ENCODE data around the gene PDF.

The PDF gene

GRCh38 chr16:69328854-69329316 lies 1.5 kb downstream of the PDF start:
- H3K27ac ChIP-seq (replicated peaks): peak overlapping the region; percentile 69
- no peak for DNase-seq (ENCODE audit: low read depth in 1 of 2, low spot score in 1 of 2)
- H3K4me3 ChIP-seq (replicated peaks; ENCODE audit: insufficient read depth, low read length): peak overlapping the region; percentile 85
- H3K27me3 ChIP-seq (ENCODE audit: insufficient read depth, poor library complexity, severe bottlenecking): no peaks in the 10 kb centered on the region
- no peak for TF ChIP-seq SPI1 (IDR thresholded peaks at IDR 0.05; ENCODE audit: borderline replicate concordance, low read depth)

- no peaks in the 10 kb centered on the region for H3K27me3 ChIP-seq (ENCODE audit: insufficient read depth, poor library complexity, severe bottlenecking)
- DNase-seq (ENCODE audit: low read depth in 1 of 2, low spot score in 1 of 2): no peak
- peak overlapping the region; percentile 85 for H3K4me3 ChIP-seq (replicated peaks; ENCODE audit: insufficient read depth, low read length)
- no peak for TF ChIP-seq POLR2AphosphoS5 (IDR thresholded peaks at IDR 0.05; ENCODE audit: low read depth)
- no peak for TF ChIP-seq SPI1 (IDR thresholded peaks at IDR 0.05; ENCODE audit: borderline replicate concordance, low read depth)
- no peak for TF ChIP-seq CTCF (IDR thresholded peaks at IDR 0.05; ENCODE audit: insufficient read depth, low read length)
- TF ChIP-seq GABPA (IDR thresholded peaks at IDR 0.05; ENCODE audit: low read depth): no peak
- TF ChIP-seq, protein P1, sequence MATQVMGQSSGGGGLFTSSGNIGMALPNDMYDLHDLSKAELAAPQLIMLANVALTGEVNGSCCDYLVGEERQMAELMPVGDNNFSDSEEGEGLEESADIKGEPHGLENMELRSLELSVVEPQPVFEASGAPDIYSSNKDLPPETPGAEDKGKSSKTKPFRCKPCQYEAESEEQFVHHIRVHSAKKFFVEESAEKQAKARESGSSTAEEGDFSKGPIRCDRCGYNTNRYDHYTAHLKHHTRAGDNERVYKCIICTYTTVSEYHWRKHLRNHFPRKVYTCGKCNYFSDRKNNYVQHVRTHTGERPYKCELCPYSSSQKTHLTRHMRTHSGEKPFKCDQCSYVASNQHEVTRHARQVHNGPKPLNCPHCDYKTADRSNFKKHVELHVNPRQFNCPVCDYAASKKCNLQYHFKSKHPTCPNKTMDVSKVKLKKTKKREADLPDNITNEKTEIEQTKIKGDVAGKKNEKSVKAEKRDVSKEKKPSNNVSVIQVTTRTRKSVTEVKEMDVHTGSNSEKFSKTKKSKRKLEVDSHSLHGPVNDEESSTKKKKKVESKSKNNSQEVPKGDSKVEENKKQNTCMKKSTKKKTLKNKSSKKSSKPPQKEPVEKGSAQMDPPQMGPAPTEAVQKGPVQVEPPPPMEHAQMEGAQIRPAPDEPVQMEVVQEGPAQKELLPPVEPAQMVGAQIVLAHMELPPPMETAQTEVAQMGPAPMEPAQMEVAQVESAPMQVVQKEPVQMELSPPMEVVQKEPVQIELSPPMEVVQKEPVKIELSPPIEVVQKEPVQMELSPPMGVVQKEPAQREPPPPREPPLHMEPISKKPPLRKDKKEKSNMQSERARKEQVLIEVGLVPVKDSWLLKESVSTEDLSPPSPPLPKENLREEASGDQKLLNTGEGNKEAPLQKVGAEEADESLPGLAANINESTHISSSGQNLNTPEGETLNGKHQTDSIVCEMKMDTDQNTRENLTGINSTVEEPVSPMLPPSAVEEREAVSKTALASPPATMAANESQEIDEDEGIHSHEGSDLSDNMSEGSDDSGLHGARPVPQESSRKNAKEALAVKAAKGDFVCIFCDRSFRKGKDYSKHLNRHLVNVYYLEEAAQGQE (IDR thresholded peaks at IDR 0.05; ENCODE audit: insufficient replicate concordance, low read depth): no peak
- peak overlapping the region; percentile 69 for H3K27ac ChIP-seq (replicated peaks)
Observed at GRCh38 chr16:69327585-69328310, 2.6 kb downstream of the PDF start.

GRCh38 chr16:69326172-69326873 lies 4.1 kb downstream of the PDF start:
- Histone ChIP-seq H3K4me3 (replicated peaks; ENCODE audit: insufficient read depth, low read length) (no peak overlapping the region), H3K27me3 (ENCODE audit: insufficient read depth, poor library complexity, severe bottlenecking) (no peaks in the 10 kb centered on the region), H3K27ac (replicated peaks) (peak overlapping the region; percentile 29; the same call in 1 of the 2 replicates)
- TF ChIP-seq, protein P1 (IDR thresholded peaks at IDR 0.05; ENCODE audit: insufficient replicate concordance, low read depth): no peak
- 0 out of 2 replicates have a peak, but pooled peaks have one; percentile 22 for TF ChIP-seq POLR2AphosphoS5 (IDR thresholded peaks at IDR 0.05; ENCODE audit: low read depth)
- no peak for DNase-seq (ENCODE audit: low read depth in 1 of 2, low spot score in 1 of 2)

GRCh38 chr16:69325784-69326171 lies 4.6 kb downstream of the PDF start:
- 0 out of 2 replicates have a peak overlapping the region, but pooled peaks have one; percentile 11 for H3K27ac ChIP-seq (replicated peaks)
- no peaks in the 10 kb centered on the region for H3K27me3 ChIP-seq (ENCODE audit: insufficient read depth, poor library complexity, severe bottlenecking)
- TF ChIP-seq CTCF (IDR thresholded peaks at IDR 0.05; ENCODE audit: insufficient read depth, low read length) (no peak), GABPA (IDR thresholded peaks at IDR 0.05; ENCODE audit: low read depth) (no peak), POLR2AphosphoS5 (IDR thresholded peaks at IDR 0.05; ENCODE audit: low read depth) (no peak), SPI1 (IDR thresholded peaks at IDR 0.05; ENCODE audit: borderline replicate concordance, low read depth) (no peak)
- TF ChIP-seq, protein P1 (IDR thresholded peaks at IDR 0.05; ENCODE audit: insufficient replicate concordance, low read depth): no peak
- no peak for DNase-seq (ENCODE audit: low read depth in 1 of 2, low spot score in 1 of 2)
- no peak overlapping the region for H3K4me3 ChIP-seq (replicated peaks; ENCODE audit: insufficient read depth, low read length)
